ENCODE measurements around the gene SRC. TPM values are rescaled to one million over a fixed set of nuclear protein-coding genes. Genes with fewer than 3 reads are reported as not detected.
A peak's percentile ranks its signal among the peaks of the same experiment; 100 is the strongest.

Gene SRC
- total RNA-seq, 4 donors from 2014 or later: 21.8 to 30.9 (median 25.1) TPM

DNA sequence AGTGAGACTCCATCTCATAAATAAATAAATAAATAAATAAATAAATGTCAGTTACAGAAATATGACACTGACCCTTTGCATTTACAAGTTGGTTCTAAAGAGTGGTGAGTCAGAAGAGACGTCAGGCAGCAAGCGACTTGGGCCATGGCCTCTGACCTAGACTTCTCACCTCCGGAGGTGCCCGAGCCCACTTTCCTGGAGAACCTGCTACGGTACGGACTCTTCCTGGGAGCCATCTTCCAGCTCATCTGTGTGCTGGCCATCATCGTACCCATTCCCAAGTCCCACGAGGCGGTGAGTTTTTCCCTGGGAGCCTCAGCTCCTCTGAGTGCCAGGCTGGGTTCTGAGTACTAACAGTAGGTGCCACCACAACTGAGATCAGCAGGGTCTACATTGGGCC lies 44.8 kb upstream of the SRC start:
- no peak overlapping the region for H3K4me3 ChIP-seq (ENCODE audit: low read depth, poor library complexity, severe bottlenecking)
- intact Hi-C loops (cut with DNase I; ENCODE audit: low total_unique reads): no loop called here
- TF ChIP-seq CTCF (IDR thresholded peaks at IDR 0.05) (no peak), POLR2A (IDR thresholded peaks at IDR 0.05) (no peak)
- WGBS, 2 donors: 96 to 97% methylated on average over 9 of the region's 9 CpGs
- DNase-seq (ENCODE audit: low spot score in 2 of 2): peak in 1 of 2 donors; percentile 70

- TF ChIP-seq POLR2A (IDR thresholded peaks at IDR 0.05): no peak
- TF ChIP-seq CTCF (IDR thresholded peaks at IDR 0.05): no peak
- intact Hi-C loops (cut with DNase I; ENCODE audit: low total_unique reads): no loop called here
- no peak for DNase-seq (ENCODE audit: low spot score in 2 of 2)
- 95 to 96% methylated on average over 3 of the region's 3 CpGs for WGBS, 2 donors
- H3K4me3 ChIP-seq (ENCODE audit: low read depth, poor library complexity, severe bottlenecking): no peak overlapping the region
Measured at GRCh38 chr20:37301558-37301957, 44.4 kb upstream of the SRC start.

- WGBS, 2 donors: 78 to 95% methylated on average over 2 of the region's 2 CpGs
- intact Hi-C loops (cut with DNase I; ENCODE audit: low total_unique reads): no loop called here
- DNase-seq (ENCODE audit: low spot score in 2 of 2): no peak
- H3K4me3 ChIP-seq (ENCODE audit: low read depth, poor library complexity, severe bottlenecking): no peak overlapping the region
- TF ChIP-seq CTCF (IDR thresholded peaks at IDR 0.05) (no peak), POLR2A (IDR thresholded peaks at IDR 0.05) (no peak)
Measured at GRCh38 chr20:37302981-37303380, 43.0 kb upstream of the SRC start.

DNA sequence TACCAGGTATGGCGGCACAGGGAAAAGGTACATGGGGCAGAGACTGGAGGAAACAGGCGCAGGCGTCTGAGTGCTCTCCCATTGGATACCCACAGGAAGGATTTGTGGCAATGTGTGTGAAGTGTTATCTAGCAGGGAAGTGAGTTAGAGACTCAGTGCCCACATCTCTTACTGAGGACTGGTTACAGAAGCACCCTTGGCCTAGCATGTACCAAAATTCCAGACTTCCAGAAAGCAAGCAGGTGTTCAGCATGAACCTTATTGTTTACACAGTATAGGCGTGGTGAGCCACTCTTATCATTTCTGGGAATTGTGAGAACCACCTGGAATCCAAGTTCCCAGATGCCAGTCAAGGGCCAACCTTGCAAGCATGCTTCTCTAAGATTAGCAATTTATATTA lies 42.3 kb upstream of the SRC start:
- no peak overlapping the region for H3K4me3 ChIP-seq (ENCODE audit: low read depth, poor library complexity, severe bottlenecking)
- intact Hi-C loops (cut with DNase I; ENCODE audit: low total_unique reads): no loop called here
- 87 to 92% methylated on average over 4 of the region's 4 CpGs for WGBS, 2 donors
- TF ChIP-seq POLR2A (IDR thresholded peaks at IDR 0.05) (no peak), CTCF (IDR thresholded peaks at IDR 0.05) (no peak)
- no peak for DNase-seq (ENCODE audit: low spot score in 2 of 2)

GRCh38 chr20:37305079-37305478 lies 40.9 kb upstream of the SRC start:
- no peak for DNase-seq (ENCODE audit: low spot score in 2 of 2)
- WGBS, 2 donors: 76 to 84% methylated on average over 6 of the region's 6 CpGs
- intact Hi-C loops (cut with DNase I; ENCODE audit: low total_unique reads): no loop called here

More at GRCh38 chr20:37305079-37305478, 40.9 kb upstream of the SRC start:
- H3K4me3 ChIP-seq (ENCODE audit: low read depth, poor library complexity, severe bottlenecking): no peak overlapping the region
- TF ChIP-seq POLR2A (IDR thresholded peaks at IDR 0.05): no peak
- TF ChIP-seq CTCF (IDR thresholded peaks at IDR 0.05): no peak

Measured in lower leg skin (tissue), 4 donors.